GM18870 (cell line): ENCODE results near the gene CELSR3.
A peak's percentile ranks its signal among the peaks of the same experiment; 100 is the strongest.

ENCODE experiments used
- ATAC-seq: cut with Tn5 transposase; IDR thresholded peaks from one replicate; pipeline ENCODE4 v1.9.1; 2021; ENCODE audit warnings: moderate library complexity; ENCODE audit not compliant: unreplicated experiment

The CELSR3 gene

DNA sequence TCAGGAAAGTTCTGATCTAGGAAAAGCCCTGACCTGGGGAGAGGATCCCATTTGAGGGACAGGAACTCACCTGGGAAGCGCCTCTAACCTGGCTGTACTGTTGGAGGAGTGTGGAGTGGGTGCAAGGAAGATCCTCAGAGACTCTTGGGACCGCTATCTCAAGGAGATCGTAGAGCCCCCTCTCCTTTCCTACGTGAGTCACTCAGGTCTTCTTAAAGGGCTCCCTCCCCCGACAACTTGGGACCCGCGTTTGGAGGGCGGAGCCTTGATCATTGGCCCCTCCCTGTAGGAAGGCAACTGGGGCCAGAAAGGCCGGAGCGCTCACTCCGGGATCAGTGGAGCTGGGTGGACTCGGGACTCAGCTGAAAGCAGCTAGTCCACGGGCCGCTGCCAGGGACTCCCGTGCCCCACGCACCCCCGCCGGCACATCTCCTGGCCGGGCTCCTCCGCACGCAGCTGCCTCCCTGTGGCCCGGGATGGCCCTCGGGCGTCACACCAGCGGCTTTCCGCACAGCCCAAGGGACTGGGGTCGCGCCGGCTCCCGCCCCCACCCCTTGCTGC, 27.9 kb downstream of the CELSR3 start:
- peak; percentile 27 for ATAC-seq

DNA sequence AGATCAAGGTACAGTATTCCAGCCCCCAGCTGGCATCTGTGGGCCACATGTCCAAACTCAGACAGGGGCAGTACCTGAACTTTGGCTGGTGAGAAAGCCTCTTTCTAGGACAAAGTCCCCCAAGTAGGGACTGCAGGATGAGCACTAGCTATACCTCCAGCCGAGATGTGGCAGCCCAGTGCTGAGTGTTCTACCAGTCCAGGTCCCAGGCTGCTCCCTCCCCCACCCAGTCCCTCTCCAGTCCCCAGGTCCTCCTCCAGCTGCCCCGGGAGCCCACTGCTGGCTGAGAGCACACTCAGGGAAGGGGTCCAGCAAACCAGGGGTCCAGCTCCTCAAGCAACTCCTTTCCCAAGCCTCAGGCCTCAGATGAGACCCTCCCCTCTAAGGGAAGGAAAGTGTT, 28.9 kb downstream of the CELSR3 start:
- no peak for ATAC-seq

DNA sequence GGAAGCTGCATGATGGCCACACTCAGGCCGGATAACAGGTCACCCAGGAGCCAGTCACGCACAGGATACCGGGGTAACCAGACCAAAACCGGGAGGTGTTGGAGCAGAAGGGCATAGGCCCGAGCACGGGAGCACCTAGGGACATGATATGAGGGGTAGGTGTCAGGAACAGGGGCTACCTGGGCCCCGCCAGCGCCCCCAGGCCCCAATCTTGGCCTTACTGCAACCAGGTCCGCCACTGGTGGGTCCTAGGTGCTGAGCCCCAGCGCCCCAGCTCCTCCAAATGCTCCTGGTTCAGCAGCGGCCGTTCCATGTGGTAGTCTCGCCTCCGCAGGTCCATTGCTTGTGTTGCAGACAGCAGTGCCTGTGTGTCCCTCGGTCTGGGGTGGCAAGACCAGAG, 29.4 kb downstream of the CELSR3 start:
- no peak for ATAC-seq

DNA sequence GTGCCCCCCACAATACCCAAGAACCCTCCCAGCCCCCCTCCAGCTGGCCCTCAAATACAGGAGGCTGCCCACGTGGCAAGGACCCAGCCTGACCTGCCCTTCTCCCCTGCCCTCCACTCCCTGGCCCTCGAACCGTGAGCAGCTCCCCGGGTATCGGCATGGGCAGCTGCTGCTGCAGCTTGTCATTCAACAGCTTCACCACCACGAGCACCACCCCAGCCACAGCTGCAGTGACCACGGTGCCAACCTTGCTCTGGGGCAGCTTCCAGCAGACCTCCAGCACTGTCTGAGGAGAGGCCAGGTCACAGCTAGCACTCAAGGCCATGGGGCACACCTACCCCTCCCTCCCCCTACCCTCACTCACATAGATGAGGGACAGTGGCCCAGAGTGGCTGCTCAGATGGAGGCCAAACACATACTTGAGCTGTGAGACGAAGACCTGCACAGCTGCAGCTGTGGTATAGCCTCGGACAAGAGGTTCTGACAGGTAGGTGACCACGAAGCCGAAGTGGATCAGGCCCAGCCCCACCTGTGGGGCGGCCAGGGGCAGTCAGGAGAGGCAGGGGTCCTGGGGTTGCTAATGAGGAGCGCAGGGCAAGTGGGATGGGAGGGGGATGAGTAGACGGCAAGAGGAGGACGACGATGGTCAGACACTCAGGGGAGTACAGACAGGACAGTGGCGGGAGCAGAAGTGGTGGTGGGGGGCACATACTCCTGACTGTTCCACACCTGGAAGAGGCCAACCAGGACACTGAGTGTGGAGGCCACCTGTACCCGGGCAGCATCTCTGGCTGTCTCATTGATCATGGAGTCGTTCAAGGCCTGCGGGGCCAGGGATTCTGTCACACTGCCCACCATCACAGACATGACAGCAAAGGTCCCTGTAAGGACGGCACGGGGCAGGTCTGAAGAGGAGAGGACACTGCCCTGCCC, 30.9 kb downstream of the CELSR3 start:
- ATAC-seq = no peak

DNA sequence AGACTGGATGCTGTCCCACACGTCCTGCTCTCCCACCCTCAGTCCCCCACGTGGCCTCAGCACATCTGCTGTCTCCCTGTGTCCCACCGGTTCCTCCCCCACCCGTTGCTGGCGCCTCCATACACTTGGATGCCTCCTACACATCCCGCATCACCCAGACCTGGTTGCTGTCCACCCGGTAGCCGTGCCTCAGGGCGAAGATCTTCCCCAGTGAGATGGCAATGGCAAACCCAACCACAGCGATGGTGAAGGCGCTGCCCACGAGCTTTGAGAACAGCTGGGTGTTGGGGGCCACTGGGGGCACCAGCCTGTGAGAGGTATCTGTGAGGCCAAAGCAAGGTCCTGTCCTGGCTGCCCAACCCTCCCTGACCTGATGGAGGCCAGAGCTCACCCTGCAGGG, 31.9 kb downstream of the CELSR3 start:
- no peak for ATAC-seq

DNA sequence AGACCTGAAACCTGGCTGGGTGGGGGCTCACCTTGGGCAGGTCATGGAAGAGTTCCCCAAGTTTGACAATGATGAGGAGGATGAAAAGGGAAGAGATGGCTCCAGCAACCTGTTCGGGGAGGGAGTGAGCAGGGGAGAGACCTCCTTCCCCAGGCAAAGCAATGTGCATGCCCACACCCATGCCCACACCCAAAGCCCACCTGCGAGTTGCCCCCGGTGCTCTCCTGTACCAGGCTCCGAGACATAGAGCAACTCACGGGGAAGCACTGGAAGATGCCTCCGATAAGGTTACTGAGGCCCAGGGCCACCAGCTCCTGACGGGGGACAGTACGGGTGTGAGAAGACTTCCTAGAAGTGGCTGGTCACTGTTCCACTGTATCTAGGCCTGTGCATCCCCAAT, 32.3 kb downstream of the CELSR3 start:
- no peak for ATAC-seq

DNA sequence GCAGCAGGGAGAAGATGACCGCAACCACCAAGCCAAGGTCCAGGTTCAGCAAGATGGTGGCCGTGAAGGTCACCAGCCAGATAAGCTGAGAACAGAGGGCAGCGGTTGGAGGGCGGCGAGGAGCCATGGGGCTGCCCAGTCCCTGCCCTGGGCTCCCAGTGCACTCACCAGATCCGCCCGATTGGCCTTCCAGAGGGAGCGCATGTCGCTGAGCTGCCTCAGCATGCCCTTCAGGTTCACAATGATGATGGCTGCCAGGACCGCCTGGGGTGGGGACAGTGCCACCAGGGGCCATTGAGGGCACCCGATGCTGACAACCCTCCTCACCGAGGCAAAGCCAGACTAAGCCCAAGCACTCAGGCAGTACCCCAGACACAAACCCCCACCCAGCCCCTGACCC, 32.8 kb downstream of the CELSR3 start:
- ATAC-seq = no peak

DNA sequence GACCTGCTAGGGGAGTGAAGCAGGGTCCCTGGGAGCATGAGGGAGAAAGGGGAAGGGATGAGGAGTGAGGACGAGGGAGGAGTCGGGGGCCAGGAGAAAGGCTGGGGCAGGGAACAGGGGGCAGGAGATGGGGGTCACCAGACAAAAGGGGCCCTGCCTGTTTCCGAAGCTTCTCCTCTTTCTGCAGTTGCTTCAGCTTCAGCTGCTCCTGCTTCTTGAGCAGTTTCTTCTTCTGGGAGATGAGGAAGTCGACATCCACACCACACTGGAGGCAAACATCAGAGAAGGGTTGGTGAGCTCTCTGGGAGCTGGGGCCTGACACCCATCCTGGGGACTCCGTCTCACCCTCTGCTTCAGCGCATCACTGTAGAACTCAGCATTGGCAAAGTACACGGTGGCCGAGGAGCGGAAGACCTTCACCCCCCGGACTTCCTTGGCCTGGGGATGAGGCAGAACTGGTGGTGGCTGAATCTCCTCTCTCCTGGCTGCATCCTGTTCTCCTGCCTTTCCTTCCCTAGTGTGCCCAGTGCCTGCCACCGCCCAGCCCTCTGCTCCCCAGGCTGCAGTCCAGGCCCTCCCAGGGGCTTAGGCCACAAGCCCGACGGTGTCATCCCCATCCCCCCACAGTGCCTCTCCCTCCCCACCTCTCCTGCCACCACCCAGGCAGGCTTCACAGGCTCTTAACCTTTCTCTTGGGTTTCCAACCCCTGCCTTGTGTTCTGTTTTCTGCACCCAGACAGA, 34.2 kb downstream of the CELSR3 start:
- ATAC-seq = no peak

DNA sequence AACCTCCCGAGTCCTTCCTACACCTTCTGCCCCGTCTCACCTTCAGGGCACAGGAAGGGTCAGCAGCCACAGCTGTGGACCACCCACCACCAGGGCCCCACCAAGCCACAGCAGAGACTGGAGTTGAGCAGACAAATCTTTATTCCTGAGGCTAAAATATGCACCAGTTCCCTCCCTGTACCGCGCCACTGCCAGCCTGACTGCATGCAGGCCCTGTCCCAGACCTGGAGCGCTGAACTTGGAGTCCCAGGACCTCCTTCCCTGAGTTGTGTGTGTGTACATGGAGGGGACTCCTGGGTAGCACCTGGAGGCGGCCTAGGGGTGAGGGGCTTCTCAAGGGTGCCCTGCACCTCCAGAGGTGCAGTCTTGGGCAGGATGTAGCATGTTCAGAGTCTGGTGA, 37.1 kb downstream of the CELSR3 start:
- ATAC-seq = no peak

DNA sequence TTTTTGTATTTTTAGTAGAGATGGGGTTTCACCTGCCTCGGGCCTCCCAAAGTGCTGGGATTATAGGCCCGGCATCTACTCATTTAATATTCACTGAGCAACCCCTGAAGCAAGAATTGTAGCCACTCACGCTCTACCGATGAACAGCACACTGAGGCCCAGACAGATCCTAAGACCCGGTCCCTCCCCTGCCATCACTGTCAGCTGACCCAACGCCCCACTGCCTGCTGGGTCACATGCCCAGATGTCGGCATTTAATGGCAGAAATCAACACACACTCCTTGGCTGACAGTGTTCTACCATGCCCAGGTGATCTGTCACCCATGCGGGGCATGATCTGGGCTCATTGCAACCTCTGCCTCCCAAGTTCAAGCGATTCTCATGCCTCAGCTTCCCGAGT, 37.9 kb downstream of the CELSR3 start:
- no peak for ATAC-seq

DNA sequence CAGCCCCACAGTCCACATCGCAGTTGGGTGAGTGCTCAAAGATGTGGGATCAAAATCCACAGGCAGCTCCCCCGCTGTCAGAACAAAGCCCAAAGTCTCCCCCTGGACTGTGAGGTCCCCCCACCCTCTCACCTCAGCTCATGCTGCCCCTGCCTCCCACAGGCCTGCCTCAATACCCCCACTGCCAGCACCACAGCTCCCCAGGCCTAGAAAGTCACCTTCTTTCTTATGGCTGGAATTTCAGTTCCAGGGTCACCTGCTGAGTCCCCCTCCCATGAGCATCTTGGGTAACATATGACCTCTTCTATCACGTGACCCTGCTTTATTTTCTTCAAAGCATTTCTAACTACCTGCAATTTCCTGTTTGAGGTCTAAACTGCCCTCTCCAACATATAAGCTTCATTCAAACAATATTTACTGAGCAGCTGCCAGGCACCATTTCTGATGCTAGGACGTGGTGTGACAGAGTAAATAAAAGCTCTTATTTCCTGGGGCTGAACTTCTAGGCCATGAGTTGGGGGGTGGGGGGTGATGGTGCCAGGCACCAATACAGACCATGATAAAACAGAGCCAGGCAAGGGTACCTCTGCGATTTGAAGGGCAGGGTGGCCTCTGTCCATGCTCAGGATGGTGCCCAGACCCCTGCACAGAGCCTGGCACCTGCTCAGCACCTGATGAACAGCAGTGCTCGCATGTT, 38.7 kb downstream of the CELSR3 start:
- ATAC-seq = no peak

DNA sequence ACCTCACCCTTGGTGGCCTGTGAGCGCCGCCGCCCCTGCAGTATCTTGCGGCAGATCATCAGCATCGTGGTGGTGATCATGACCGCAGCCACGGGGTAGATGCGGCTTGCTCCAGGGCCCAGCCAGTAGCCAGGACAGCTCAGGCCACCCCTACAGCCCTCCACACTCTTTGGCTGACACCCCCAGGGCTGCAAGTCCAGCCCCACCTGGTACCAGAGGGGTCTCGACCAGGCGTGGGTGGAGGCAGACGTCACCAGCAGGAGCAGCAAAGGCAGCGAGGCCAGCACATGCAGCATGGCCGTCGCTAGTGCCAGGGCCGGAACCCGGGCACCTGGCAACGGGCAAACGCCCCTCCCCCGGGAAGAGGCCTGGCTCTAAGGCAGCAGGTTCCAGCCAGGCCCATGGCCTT, 41.2 kb downstream of the CELSR3 start, which contains the start of gene TMEM89:
TSS of gene TMEM89 (minus strand) at position 309 of the 409 bp plus-strand sequence. CDS start at position 296, 13 bp downstream.
- ATAC-seq = no peak

DNA sequence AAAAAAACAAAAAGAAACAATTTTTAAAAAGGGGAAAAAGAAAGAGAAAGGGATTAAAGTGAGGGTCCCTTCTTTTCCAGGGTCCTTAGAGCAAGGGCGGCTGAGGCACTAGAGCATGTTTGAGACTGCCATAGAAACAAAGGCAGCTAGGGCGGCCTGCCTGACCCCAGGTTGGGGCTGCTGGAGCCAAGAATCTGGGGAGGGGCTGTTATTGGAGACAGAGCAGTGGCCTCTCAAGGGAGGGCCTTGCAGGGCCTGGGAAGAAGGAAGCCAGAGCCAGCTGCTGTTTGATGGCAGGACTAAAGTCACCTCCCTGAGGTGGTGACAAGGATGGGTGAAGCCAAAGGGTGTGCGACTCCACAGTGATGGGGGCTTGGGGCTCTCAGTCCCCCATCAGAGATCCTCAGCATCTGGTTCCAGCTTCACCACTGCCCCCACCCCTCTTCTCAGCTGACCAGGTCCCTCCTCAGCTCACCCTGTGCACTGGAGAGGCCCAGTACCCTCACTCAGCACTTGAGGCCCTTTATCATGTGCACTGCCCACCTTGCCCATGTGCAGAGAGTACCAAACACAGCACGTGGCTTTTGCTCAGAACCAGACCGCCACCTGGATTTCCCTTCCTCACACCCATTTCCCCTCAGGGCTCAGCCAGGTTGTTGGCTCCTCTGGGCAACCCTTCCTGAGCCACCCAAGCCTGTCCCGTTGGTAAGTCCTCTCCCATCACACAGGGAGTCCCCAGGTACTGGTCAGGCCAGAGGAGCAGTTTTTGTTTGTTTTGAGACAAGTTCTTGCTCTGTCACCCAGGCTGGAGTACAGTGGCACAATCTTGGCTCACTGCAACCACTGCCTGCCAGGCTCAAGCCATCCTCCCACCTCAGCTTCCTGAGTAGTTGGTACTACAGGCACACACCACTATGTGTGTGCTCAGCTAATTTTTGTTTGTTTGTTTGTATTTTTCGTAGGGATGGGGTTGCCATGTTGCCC, 42.9 kb downstream of the CELSR3 start:
- no peak for ATAC-seq

DNA sequence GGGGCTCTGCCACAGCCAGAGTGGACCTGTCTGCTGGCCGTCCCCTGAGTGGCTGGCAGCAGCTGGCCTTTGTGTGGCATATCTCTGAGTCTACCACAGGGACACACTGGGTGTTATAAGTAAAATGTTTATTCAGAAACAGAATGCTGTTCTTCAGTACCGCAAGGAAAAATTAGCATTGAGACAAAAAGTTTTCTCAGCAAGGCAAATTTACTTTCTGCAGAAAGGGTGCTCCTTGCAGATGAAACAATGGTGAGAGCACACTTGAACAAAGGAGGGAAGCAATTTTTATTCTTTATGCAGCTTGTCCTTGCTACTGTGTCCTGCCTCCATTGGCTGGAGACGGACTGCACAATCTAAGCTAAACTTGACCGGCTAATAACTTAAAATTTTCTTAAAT, 45.1 kb downstream of the CELSR3 start:
- no peak for ATAC-seq

DNA sequence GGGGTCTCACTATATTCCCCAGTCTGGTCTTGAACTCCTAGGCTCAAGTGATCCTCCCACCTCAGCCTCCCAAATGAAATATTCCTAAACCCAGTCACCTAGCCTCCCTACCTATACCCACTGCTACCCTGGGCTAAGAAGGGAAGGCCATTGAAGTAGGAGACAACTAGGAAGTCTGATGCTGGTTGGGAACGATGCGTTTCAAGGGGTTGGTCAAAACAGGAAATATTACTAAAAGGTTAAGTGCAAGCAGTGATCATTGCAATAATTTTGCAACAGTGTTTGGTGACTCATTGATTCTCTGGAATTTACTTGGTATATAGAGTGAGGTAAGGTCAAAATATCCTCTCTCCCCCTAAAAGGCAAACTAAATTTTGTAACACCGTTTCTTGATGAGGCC, 48.6 kb downstream of the CELSR3 start:
- ATAC-seq = no peak

DNA sequence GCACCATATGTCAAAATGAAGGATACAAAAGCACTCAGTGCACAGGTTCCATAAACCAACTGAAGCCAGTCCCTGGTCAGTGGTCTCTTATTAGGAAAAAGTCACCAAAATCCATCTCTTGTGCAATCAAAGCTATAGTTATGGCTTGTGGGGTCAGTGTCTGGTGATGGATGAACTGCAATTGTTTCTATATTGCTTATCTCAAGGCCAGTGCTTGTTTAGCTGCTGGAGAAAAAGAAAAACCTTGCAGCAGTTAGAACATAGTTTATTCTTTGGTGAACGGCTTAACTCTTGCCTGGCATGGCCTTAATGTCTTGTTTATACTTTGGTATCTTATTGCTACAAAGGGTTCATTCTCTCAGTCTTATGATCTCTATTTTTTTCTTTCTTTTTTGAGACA, 50.4 kb downstream of the CELSR3 start:
- no peak for ATAC-seq

DNA sequence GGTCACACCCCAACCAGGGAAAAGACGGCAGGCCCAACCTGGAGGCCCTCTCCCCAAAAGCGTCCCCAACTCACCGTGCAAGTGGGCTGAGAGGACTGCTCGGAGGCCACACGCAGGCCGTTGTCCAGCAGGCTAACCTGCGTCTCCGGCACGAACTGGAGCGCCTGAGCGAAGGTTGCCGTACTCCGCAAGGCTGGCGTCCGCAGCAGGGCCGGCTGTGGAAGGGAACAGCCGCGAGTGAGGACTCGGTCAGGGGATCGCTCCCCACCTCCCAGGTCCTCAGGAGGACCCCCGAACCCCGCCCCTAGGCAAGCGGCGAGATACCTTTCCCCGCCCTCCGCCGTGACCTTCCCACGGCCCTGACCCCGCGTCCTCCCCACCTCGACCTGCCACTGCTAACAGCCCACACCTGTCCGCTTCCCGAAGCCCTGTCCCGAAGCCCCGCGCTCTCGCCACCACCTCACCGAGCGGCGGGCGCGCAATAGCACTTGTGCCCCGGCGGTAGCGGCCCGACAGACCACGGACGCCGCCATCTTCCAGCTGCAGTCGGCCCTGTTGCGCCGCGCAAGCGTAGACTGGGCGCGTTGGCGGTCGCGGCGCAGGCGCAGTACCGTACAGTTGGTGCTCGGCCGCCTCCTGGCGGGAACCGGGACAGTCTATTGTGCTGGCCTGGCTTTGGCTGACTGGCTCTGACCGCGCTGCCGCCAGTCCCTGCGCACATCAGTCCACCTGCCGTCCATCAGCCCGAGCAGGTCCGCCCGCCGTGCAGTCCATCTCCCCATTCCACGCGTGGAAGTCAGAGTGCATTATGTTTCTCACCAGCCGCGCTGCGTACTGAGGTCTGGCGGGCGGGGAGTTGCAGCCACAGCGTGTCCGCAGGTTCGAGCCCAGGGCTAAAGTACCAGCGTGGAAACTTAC, 53.3 kb downstream of the CELSR3 start, which contains the start of gene UQCRC1:
TSS of gene UQCRC1 (minus strand) at position 559 of the 918 bp plus-strand sequence. CDS start at position 533, 26 bp downstream.
- ATAC-seq = peak; percentile 78

DNA sequence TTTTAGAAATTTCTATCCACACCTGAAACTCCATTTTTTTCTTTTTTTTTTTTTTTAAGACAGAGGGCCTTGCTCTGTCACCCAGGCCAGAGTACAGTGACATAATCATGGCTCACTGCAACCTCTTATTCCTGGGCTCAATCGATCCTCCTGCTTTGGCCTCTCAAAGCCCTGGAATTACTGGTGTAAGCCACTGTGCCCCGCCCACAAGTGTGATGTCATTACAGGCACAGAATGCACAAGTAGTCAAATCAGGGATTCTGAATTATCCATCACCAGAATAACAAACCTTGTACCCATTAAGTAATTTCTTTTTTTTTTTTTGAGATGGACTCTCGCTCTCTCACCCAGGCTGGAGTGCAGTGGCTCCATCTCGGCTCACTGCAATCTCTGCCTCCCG, 55.2 kb downstream of the CELSR3 start:
- no peak for ATAC-seq

DNA sequence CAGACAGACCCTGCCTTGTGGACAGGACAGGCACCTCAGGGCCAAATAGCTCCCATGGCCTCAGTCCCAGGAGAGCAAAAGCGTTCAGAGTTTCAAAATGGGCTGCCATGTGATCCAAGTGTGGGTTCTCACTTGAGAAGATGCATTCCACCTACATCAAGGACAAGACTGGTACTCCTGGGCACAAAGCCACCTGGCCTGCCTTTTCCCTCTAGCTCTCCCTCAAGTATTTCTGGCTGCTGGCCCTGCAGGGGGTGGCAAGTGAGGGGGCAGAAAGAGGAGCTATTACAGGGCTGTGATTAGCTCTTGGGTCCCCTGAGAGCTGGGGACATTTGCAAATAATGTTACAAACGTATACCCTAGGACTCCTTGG, 61.1 kb downstream of the CELSR3 start:
- ATAC-seq = no peak
